H1 (cell line): ENCODE data around the gene C2.

Experiments
- CHD2 ChIP-seq: IDR thresholded peaks from 2 replicates; pipeline ENCODE4 v1.6.1; 2012; ENCODE audit warnings: low read length, improper control_type of control experiment
- EGR1 ChIP-seq: IDR thresholded peaks from 2 replicates; pipeline ENCODE4 v1.6.1; 2011; ENCODE audit warnings: low read depth, low read length, borderline replicate concordance
- EP300 ChIP-seq, 2 experiments: IDR thresholded peaks; 1 replicate in 1 of 2; 2 replicates in 1 of 2; pipeline ENCODE4 v1.6.1; 2011 to 2012; ENCODE audit warnings: low read depth in 2 of 2, low read length in 2 of 2, mild to moderate bottlenecking in 2 of 2, borderline replicate concordance in 1 of 2, inconsistent platforms in 1 of 2, moderate library complexity in 1 of 2
- EZH2 ChIP-seq: fragments of 200-600 bp; sonication (generic); IDR thresholded peaks from 2 replicates; pipeline ENCODE4 v1.7.1; 2012; ENCODE audit warnings: low read depth, mild to moderate bottlenecking, moderate library complexity, low read length, inconsistent platforms; ENCODE audit not compliant: severe bottlenecking
- HDAC2 ChIP-seq, 2 experiments: fragments of 300-600 bp in 1 of 2; sonication (generic) in 1 of 2; IDR thresholded peaks; 2 replicates each; pipeline ENCODE4 v1.6.1; 2011 to 2012; ENCODE audit warnings: low read depth in 2 of 2, low read length in 2 of 2, mild to moderate bottlenecking in 2 of 2, moderate library complexity in 2 of 2, borderline replicate concordance in 1 of 2, inconsistent platforms in 1 of 2
- MAFK ChIP-seq: IDR thresholded peaks from 2 replicates; pipeline ENCODE4 v1.6.1; 2012; ENCODE audit warnings: low read depth, mild to moderate bottlenecking, improper control_type of control experiment, low read length
- POLR2A ChIP-seq, 2 experiments: IDR thresholded peaks; 1 replicate in 1 of 2; 2 replicates in 1 of 2; pipeline ENCODE4 v1.6.1; 2011; ENCODE audit warnings: low read depth in 2 of 2, low read length in 2 of 2, mild to moderate bottlenecking in 2 of 2; ENCODE audit errors: control extremely low read depth in 1 of 2
- POLR2AphosphoS5 ChIP-seq: IDR thresholded peaks from 2 replicates; pipeline ENCODE4 v1.6.1; 2011; ENCODE audit warnings: low read depth, low read length
- RBBP5 ChIP-seq: IDR thresholded peaks from 2 replicates; pipeline ENCODE4 v1.7.1; 2012; ENCODE audit warnings: low read depth, mild to moderate bottlenecking, inconsistent platforms, low read length, moderate library complexity, borderline replicate concordance
- SP1 ChIP-seq: IDR thresholded peaks from 2 replicates; pipeline ENCODE4 v1.6.1; 2011; ENCODE audit warnings: low read depth, low read length
- TF ChIP-seq, protein P1 (sequence below): IDR thresholded peaks from 2 replicates; pipeline ENCODE4 v1.6.1; 2012; ENCODE audit warnings: low read length, inconsistent platforms
- TF ChIP-seq, protein P2 (sequence below), 3 experiments: IDR thresholded peaks; 1 replicate in 2 of 3; 2 replicates in 1 of 3; pipeline versions ENCODE4 v1.5.1 to v1.6.1; 2011; ENCODE audit warnings: low read length in 3 of 3, mild to moderate bottlenecking in 3 of 3, inconsistent platforms in 2 of 3, low read depth in 1 of 3, moderate library complexity in 1 of 3; ENCODE audit not compliant: insufficient read depth in 1 of 3; ENCODE audit errors: control extremely low read depth in 1 of 3
- TF ChIP-seq, protein P3 (sequence below): IDR thresholded peaks from 2 replicates; pipeline ENCODE4 v1.6.1; 2012; ENCODE audit warnings: inconsistent platforms

DNA sequence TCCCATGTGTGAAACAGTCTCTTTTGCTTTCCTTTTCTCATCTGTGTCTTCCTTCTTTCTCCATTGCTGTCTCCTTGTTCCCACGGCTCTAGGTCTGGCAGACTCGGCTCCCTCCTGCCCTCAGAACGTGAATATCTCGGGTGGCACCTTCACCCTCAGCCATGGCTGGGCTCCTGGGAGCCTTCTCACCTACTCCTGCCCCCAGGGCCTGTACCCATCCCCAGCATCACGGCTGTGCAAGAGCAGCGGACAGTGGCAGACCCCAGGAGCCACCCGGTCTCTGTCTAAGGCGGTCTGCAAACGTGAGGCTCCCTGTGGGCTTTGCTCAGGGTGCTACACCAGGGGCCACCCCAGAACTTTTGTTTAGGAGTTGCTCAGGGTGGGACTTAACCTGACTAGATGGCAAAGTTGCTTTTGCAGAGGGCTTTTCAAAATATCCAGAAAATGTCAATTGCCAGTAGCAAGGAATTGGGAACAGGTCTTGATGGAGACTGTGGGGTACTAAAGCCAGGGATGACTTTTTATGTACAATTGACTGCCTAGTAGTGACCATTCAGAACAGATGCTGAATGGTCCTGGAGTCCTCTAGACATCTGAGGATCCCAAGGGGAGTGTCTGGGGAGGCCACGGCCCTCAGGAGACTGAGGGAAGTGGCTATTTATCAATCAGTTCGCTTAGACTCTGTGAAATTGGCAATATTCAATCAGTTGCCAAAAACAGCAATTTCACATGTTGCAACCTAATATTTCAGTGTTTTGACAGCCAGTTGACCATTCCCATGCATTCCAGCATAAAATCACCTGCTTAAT is 550 bp downstream of the C2 start:
- TF ChIP-seq EP300 (IDR thresholded peaks at IDR 0.05; ENCODE audit: borderline replicate concordance in 1 of 2, low read depth in 2 of 2, low read length in 2 of 2) (no peak), POLR2A (IDR thresholded peaks at IDR 0.05; ENCODE audit: control extremely low read depth in 1 of 2, low read depth in 2 of 2, low read length in 2 of 2) (no peak), CHD2 (no peak), HDAC2 (IDR thresholded peaks at IDR 0.05; ENCODE audit: borderline replicate concordance in 1 of 2, low read depth in 2 of 2, low read length in 2 of 2) (no peak), POLR2AphosphoS5 (no peak), SP1 (no peak), EZH2 (no peak), EGR1 (no peak), MAFK (no peak), RBBP5 (no peak)
- TF ChIP-seq, protein P1, sequence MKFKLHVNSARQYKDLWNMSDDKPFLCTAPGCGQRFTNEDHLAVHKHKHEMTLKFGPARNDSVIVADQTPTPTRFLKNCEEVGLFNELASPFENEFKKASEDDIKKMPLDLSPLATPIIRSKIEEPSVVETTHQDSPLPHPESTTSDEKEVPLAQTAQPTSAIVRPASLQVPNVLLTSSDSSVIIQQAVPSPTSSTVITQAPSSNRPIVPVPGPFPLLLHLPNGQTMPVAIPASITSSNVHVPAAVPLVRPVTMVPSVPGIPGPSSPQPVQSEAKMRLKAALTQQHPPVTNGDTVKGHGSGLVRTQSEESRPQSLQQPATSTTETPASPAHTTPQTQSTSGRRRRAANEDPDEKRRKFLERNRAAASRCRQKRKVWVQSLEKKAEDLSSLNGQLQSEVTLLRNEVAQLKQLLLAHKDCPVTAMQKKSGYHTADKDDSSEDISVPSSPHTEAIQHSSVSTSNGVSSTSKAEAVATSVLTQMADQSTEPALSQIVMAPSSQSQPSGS, result no peak
- TF ChIP-seq, protein P2, sequence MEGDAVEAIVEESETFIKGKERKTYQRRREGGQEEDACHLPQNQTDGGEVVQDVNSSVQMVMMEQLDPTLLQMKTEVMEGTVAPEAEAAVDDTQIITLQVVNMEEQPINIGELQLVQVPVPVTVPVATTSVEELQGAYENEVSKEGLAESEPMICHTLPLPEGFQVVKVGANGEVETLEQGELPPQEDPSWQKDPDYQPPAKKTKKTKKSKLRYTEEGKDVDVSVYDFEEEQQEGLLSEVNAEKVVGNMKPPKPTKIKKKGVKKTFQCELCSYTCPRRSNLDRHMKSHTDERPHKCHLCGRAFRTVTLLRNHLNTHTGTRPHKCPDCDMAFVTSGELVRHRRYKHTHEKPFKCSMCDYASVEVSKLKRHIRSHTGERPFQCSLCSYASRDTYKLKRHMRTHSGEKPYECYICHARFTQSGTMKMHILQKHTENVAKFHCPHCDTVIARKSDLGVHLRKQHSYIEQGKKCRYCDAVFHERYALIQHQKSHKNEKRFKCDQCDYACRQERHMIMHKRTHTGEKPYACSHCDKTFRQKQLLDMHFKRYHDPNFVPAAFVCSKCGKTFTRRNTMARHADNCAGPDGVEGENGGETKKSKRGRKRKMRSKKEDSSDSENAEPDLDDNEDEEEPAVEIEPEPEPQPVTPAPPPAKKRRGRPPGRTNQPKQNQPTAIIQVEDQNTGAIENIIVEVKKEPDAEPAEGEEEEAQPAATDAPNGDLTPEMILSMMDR (IDR thresholded peaks at IDR 0.05; ENCODE audit: control extremely low read depth in 1 of 3, insufficient read depth in 1 of 3, low read depth in 1 of 3, low read length in 3 of 3), result no peak
- TF ChIP-seq, protein P3, sequence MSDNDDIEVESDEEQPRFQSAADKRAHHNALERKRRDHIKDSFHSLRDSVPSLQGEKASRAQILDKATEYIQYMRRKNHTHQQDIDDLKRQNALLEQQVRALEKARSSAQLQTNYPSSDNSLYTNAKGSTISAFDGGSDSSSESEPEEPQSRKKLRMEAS, result no peak
